NCI-H2196 (cell line): ENCODE results near the gene RRP1B.
A peak's percentile ranks its signal among the peaks of the same experiment; 100 is the strongest.
"Not testable (repeated sequence)": the region's sequence is repeated elsewhere in the genome, so short reads cannot be mapped to it uniquely, and the experiment has no call there.

Source experiments
- DNase-seq: peaks from one replicate; lab custom pipeline; 2025; ENCODE audit not compliant: unreplicated experiment; lab: John Stamatoyannopoulos, UW

RRP1B gene

DNA sequence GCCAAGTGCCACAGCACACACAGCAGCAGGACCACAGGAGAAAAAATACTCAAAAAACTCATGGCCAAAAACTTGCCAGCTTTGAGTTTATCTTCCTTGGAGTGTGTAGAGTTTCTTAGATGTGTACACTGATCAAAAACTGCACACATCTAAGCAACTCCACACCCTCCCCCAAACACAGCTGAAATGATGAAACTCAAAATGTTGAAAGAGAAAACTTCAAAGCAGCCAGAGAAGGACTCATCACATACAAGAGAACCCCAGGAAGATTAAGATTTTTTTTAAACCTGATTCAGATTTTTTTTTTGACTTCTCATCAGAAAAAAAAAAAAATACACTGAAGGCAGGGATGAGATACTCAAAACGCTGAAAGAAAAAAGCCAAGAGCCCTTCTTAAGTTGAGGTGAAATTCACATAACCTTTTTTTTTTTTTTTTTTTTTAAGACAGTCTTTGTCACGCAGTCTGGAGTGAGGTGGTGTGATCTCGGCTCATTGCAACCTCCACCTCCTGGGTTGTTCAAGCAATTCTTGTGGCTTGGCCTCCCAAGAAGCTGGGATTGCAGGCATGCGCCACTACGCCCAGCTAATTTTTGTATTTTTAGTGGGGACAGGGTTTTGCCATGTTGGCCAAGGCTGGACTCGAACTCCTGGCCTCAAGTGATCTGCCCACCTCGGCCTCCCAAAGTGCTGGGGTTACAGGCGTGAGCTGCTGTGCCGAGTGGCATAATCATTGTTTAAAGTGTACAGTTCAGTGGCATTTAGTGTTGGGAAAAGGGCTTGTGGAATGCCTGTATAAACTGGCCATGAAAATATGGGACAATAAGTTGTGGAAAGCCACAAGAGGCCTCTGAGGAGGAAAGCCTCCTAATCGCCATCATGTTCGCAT is 38.6 kb downstream of the RRP1B start:
- DNase-seq: no peak

DNA sequence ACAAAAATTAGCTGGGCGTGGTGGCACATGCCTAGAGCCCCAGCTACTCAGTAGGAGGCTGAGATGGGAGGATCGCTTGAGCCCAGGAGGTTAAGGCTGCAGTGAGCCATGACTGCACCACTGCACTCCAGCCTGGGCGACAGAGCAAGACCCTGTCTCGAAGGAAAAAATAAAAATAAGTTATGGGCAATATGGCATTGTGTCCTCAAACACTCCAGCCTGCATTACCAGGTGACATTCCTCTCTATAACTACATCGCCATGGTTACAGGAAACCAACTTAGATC is 40.1 kb downstream of the RRP1B start:
- not testable (repeated sequence) for DNase-seq

DNA sequence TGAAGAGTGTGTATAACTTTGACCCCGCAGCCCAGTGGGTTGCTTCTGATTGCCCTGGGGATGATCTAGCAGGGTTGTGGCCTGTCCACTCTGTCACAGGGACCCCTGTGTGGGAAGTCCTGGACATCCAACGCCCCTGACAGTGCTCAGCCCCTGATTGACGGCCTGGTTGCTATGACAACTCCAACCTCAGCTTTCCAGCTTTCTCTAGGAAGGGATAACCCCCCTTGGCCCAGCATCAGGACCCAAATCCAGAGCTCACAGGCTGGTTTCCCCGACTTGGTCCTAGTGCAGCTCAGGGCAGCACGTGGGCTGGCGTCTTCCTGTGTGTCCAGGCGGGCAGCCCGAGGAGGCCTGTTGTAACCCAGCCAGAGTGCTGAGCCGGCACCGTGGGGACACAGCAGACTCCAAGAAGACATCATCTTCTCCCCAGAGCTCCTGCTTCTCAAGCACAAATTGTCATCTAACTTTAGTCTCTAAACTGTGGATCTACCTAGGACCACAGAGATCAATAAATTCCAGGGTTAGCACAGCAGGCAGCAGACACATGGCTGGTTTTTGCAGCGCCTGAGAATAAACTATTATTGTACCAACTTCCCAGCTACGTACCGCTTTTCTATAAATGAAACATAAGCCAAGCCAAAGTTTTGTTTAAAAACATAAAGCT is 40.7 kb downstream of the RRP1B start:
- DNase-seq: no peak

DNA sequence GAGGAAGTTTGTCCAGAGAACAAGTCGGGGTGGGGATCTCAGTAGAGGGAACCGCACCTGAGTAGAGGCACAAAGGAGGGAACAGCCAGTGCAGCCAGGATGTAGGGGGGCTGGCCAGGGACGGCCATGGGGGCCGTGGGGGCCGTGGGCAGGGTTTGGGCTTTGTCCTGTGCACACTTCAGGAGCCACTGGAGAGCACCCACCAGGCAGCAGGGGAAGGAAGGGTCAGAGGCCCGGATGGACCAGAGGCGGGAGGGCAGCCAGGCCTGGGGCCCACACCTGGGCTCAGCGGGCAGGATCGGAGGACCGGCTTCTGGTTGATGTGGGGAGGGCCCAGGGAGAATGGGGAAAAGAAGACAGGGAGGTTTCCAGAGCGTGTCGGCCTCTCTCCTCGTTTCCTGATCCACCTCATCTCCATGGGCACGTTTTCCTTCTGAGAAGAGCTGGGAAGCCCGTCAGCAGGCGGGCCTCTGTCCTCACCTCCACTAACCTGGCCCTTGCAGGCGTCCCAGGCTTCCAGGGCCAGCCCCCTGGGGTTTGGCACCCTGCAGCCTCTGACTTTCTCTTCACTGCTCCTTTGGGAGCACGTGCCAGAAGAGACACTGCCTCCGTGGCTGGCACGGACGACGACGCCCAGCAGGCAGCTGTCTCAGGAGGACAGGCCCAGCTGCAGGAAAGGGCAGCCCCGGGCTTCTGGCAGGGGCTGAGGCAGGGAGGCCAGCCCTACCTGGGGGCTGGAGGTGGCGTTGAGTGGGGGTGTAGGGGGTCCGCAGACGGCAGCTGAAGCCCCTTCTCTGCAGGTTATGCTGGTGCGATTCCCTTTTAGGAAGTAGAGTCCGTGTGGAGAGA is 42.8 kb downstream of the RRP1B start:
- DNase-seq: no peak

- no peak for DNase-seq
Observed at GRCh38 chr21:43702785-43703034, 43.4 kb downstream of the RRP1B start.

- no peak for DNase-seq
Observed at GRCh38 chr21:43703035-43703880, 43.9 kb downstream of the RRP1B start.

DNA sequence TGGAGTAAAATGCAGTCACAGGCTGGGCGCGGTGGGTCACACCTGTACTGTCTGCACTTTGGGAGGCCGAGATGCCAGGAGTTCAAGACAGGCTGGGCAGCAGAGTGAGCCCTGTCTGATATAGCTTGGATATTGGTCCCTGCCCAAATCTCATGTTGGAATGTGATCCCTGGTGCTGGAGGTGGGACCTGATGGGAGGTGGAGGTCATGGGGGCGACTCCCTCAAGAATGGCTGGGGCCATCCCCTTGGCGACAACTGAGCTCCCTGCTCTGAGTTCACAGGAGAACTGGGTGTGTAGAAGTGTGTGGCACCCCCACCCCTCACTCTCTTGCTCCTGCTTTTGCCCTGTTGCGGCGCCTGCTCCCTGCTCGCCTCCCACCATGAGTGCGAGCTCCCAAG is 48.1 kb downstream of the RRP1B start:
- no peak for DNase-seq

GRCh38 chr21:43708745-43709381 is 49.5 kb downstream of the RRP1B start:
- no peak for DNase-seq

GRCh38 chr21:43712268-43712942 is 53.0 kb downstream of the RRP1B start:
- DNase-seq: peak; percentile 56

DNA sequence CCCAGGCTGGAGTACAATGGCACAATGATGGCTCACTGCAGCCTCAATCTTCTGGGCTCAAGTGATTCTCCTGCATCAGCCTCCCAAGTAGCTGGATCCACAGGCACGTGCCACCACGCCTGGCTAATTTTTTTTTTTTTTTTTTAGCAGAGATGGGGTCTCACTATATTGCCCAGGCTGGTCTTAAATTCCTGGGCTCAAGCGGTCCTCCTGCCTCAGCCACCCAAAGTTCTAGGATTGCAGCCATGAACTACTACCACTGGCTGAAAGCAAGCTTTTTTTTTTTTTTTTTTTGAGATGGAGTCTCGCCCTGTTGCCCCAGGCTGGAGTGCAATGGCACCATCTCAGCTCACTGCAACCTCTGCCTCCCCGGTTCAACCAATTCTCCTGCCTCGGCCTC is 53.8 kb downstream of the RRP1B start:
- not testable (repeated sequence) for DNase-seq

DNA sequence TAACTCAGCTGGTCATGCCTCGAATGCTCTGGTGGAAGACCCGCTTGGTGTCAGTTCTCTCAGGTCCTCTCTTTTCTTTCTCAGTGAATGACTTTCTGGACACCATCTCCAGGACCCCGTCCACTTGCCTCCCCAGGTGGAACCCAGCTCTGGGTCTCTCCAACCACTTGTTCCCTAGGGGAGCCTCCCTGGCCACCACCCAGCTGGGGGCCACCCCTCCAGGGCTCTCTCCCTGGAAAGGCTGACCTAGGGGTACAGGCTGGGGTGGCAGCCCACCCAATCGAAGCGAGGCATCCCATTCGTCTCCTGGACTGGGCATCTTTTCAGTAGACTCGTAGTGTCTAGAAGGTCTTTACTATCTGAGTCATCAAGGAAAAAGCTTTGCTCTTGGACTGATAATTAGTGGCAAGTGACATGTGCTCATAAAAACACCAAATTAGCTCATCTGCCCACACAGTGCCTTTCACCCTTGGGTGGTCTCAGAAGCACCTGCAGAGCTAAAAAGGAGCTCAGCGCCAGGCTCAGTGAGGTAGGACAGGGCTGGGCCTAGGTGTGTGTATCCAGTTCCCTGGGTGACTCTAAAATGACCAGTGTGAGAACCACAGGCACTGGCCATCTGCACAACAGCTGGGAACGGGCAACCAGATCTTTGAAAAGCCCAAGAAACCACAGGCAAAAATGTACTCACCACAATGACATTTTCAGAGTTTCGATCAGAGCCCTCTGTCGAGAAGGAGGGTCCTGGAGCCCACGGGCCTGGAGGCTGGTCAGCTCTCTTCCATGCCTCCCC is 57.2 kb downstream of the RRP1B start:
- DNase-seq: no peak

- no peak for DNase-seq
Observed at GRCh38 chr21:43717166-43717853, 58.0 kb downstream of the RRP1B start.

GRCh38 chr21:43717967-43718871 is 58.9 kb downstream of the RRP1B start:
- no peak for DNase-seq

- DNase-seq: peak; percentile 88
Observed at GRCh38 chr21:43718872-43719747, 59.8 kb downstream of the RRP1B start, which contains the start of gene PDXK. PDXK (plus strand) TSS chr21:43719129; CDS start chr21:43719295, 166 bp downstream.

GRCh38 chr21:43719748-43720538 is 60.6 kb downstream of the RRP1B start:
- no peak for DNase-seq
